DMS 273 treated with DMSO at 0.1 percent for 48 hours (cell line): ENCODE results near the gene BEND5.

ENCODE experiments used
- DNase-seq: peaks from one replicate; lab custom pipeline; 2025; lab: John Stamatoyannopoulos, UW

BEND5 gene

GRCh38 chr1:48765335-48765734 lies 11.4 kb downstream of the BEND5 start:
- no peak for DNase-seq

DNA sequence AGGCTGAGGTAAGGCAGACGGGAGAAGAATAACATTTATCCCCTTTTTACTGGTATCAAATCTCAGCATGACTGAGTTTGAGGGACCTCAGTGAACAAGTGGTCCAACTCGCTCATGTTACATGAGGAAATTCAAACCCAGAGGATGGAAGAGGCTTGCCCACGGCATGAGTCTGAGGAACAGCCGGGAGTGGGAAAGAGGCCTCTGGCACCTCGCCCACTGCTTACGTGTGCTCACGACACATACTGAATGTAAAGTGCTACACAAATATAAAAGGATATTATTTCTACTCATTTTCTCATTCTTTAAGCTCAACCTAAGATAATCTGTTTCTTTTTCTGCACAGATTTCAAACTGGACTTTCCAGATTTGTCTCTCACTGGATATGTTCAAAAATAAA lies 14.7 kb downstream of the BEND5 start:
- no peak for DNase-seq

DNA sequence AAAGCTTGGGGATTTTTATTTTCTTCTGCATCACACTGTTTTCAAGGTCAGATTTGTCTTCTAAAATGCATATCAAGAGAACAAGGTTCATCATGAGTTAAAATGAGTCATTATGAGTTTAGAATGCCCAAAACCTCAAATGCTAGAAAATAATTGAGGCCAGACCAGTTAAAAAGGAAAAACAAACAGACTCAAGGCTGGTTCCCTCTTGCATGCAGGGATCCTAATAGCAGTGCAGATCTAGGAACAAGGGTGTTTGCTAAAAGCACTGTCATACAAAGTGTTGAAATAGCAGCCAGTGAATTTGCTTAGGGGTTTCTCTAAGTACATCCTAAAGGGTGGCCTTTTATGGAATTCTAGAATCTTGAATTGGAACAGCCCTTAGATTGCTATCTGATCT lies 15.3 kb downstream of the BEND5 start:
- DNase-seq, result no peak

DNA sequence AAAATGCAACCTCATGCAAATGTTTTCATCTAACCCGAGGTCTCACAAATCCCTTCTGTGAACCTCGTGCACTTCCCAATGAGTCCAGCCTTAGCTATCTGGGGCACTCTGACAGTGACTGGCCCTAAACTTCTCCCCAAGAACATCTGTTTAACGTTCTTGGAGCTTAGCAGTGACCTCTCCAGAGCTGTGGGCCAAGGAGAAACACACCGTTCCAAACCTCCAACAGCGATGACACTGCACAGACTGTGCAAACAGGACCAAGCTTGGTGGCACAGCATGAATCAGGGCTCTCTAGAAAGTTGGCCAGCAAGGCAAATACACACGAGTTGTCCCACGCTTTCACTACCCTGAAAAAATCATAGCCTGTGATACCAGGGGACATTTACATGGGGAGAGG lies 15.8 kb downstream of the BEND5 start:
- no peak for DNase-seq

- DNase-seq, result no peak
Observed at GRCh38 chr1:48758976-48759375, 17.7 kb downstream of the BEND5 start.

GRCh38 chr1:48757363-48757762 lies 19.3 kb downstream of the BEND5 start:
- no peak for DNase-seq

DNA sequence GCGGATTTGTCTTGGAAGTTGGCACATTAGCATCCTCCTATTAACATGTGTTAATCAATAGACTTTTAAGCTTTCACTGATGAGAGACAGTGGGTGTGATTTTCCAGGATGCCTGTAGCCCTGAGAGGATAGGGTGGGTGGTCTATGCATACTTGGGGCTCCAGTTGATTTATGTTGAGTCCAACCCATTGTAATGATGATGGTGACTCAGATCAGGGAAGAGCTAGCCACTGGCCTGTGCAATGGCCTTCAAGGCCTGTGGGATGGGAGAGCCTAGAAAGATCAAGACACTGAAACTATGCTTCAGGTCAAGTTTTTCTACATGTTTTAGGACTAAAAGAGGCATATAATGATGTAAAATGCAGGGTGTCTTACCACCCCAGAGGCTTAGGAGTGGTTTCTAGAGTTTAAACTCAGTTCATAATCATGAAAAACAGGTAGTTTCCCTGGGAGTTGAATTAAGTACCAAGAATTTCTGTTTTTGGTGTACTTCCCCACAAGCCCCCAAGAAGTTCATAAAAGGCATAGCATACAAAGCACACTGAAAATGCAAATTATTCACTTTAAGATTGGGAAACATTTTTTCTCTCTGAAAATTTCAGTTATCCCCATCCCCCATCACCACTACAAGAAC lies 19.9 kb downstream of the BEND5 start:
- no peak for DNase-seq

DNA sequence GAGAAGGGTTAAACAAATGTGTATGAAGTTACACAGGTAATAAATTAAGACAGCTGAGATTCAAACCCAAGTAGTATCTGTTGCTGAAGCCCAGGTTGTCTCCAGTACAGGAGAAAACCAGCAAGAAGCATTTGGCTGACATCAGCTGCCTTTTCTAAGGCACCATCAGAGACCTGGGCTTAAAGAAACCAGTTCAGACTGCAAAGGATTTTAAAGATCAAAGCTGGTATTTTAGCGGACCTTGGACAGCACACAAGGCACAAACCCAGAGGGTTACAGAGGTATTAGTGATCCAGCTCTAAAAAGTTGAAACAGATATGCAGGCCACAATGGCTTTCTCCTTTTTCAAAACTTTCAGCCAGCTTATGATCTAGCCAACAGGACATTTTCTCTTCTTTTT lies 23.4 kb downstream of the BEND5 start:
- no peak for DNase-seq

- DNase-seq, result no peak
Observed at GRCh38 chr1:48750109-48750508, 26.6 kb downstream of the BEND5 start.

DNA sequence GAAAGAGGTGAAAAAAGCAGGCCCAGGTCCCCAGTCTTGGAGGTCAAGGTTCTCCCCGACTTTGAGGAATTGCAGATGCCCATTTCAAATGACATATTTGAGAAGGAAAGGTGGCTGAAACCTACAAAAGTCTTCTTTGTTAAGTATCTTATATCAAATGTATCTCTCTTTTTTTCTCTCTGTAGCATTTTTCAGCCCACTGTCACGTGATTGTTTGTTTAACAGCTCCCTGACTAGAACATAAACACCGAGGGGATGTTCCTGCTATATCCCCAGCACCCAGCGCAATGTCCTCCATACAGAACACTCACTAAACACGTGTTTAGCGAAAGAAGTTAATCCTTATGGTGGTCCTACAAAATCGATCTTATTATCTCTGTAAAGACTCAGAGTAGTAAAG lies 27.6 kb downstream of the BEND5 start:
- no peak for DNase-seq

DNA sequence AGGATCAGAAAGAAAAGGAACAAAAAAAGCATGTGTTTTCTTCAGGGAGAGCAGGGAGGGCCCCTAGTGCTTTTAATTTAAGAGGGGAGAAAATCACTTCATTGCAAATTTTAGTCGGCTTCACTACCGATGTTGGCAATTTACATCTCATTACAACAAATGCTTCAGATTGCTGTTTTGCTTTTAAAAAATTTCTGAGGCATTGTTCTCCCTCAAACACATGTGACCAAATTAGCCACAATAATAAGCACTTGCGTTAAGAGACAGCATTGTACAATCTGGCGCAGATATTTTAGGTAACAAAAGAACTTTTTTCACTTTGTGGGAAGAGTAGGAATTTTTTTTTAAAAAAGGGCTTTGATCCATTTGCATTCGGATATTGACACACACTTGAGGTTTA lies 29.8 kb downstream of the BEND5 start:
- no peak for DNase-seq

GRCh38 chr1:48744032-48744431 lies 32.7 kb downstream of the BEND5 start:
- no peak for DNase-seq

GRCh38 chr1:48743480-48743879 lies 33.2 kb downstream of the BEND5 start:
- no peak for DNase-seq

GRCh38 chr1:48741380-48741779 lies 35.3 kb downstream of the BEND5 start:
- DNase-seq, result no peak

- DNase-seq, result no peak
Observed at GRCh38 chr1:48740621-48741020, 36.1 kb downstream of the BEND5 start.

GRCh38 chr1:48739091-48739490 lies 37.6 kb downstream of the BEND5 start:
- DNase-seq, result no peak

GRCh38 chr1:48738356-48738755 lies 38.3 kb downstream of the BEND5 start:
- no peak for DNase-seq

DNA sequence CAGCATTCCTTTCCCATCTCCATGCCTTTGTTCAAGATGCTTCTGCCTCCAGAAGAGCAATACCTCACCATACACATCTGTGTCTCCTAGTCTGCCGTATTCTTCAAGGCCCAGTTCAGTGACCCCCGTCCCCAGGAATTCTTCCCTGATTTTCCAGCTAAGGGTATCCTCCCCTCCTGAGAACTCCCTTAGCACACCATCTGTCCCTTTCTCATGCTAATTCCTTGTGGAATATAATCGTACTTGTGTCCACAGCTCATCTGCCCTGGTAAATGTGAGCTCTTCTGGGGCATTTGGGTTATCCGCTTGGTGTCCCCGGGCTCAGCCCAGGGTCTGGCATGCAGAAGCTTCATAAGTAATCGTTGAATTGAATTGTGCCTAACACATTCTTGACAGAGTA lies 40.9 kb downstream of the BEND5 start:
- DNase-seq, result no peak

DNA sequence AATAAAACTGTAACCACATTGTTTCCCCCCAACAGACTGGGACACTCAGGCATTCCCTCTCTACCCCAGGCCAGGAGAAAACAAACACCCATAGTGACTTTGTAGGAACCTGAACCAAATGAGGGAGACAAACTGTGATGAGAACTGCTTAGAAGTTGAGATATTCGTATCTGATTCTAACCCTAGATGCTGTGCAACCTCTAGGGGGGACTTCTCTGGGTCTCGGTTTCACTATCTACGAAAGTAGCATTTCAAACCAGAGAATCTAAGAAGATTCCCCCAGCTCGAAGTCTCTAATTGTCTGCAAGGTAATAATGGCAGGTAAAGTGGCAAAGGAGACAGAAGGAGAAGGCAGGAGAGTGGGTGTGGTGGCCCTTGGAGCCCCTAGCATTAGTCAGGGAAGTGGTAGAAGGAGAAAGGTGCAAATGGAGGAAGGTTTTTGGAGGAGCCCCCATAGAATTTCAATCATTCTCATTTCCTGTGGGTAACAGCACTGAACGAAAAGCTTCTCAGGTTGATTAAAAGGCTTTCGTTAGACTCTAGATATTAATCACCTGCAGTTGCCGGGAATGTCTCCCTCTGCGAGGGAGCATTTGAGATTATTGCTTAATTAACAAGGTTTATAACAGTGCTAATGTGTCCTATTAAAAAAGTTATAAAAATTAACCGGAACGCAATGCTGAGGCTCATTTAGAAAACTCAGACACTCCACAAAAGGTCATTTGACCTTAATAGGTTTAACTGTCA lies 46.4 kb downstream of the BEND5 start:
- DNase-seq, result no peak

DNA sequence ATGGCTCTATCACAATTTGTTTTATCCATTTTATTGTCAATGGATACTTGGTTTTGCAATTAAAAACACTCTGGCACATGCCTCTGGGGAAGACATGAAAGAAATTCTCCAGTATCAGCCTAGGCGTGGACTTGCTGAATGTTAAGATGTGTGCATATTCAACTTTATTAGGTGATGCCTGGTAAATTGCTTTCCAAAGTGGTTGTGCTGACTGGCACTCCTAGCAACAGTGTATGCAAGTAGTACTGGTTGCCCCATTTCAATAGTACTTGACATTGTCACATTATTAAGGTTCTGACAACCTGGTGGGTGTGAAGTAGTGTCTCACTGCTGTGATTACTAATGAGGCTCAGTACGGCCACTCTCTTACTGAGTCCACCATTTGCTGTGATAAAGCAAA lies 48.1 kb downstream of the BEND5 start:
- DNase-seq, result no peak

DNA sequence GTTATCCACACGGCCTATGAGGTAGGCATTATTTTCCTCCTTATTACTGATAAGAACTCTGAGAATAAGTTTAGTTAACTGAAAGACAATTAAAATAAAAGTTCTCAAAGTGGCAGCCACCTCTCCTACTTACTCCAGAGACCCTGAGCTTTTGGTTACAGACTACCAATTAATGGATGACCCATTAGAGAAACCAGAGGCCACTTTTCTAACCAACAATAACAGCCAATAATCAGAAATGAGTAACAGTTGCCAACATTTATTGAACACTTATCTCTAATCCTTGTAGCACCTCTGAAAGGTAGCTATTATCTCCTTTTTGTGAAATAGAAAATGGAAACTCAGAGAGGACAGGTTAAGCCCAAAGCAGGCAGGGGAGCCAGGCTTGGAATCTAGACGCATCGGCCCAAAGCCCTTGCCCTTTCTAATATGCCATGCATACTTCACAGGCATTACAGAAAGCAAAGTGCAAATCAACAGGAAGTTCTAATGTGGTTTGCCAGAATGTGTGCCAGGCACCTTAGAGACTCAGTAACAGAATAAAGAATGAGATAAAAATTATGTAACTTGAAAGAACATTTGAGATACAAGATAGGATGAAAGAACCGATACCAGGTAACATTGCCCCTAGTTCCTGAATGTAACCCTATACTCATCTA lies 50.0 kb downstream of the BEND5 start:
- no peak for DNase-seq

- DNase-seq, result no peak
Observed at GRCh38 chr1:48726139-48726538, 50.6 kb downstream of the BEND5 start.

DNA sequence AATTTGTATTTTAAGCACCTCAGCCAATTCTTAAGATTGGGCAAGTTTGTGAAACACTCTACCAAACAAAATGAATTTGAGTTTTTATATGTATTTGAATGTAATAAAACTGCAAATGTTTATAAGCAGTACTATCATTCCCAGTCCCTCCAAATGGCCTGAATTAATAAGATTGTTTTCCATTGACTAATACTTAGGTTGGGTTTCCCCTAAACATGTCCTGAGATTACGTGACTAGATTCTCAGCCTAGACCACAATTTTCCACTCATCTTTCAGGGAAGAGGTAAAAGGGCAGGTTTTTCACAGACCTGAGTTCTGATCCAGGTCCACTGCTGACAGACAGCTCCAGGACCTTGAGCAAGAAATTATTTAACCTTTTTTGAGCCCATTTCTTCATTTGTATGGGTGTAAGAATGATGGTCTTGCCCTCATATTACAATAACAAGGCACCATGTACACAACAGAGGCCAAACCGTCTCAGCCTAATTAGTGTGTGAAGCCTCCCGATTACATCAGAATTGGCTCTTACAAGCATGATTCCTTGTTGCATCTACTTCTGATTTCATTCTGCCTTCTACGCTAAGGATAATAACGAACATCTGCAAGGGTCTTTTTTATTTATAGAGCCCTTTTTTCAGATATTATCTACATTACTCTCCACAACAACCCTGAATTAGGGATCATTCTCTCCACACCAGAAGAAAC lies 51.2 kb downstream of the BEND5 start:
- DNase-seq, result no peak
